OCI-LY7 (cell line): ENCODE results near the gene CNN2. TPM values are rescaled to one million over a fixed set of nuclear protein-coding genes. Genes with fewer than 3 reads are reported as not detected.

Source experiments
- BruUV-seq: library from RNA; stranded (reverse); fragments of 400-500 nt; replicated peaks from 2 replicates; lab custom pipeline; 2021; lab: Mats Ljungman, UMichigan
- CTCF ChIA-PET: fragments of 300-600 bp; sonication (Branson Sonifier 250); formaldehyde crosslinking; loops from one replicate; lab custom pipeline; 2022; ENCODE audit warnings: antibody characterized with exemption; ENCODE audit not compliant: unreplicated experiment; lab: Charles Lee
- POLR2A ChIA-PET: fragments of 300-600 bp; sonication (Branson Sonifier 250); formaldehyde crosslinking; loops from one replicate; lab custom pipeline; 2022; ENCODE audit warnings: antibody characterized with exemption; lab: Charles Lee
- DNase-seq: peaks from one replicate; pipeline ENCODE4 v3.0.0-alpha.2; 2015; ENCODE audit warnings: low spot score
- H2AFZ ChIP-seq: fragments of 200-600 bp; sonication (generic), shearing (Covaris generic); 2 replicates; pipeline ENCODE4 v1.6.1; 2014; ENCODE audit warnings: mild to moderate bottlenecking, antibody characterized with exemption, low read length, moderate library complexity
- H3K27ac ChIP-seq: fragments of 200-600 bp; sonication (generic); 2 replicates; pipeline ENCODE4 v1.5.1; 2014; ENCODE audit warnings: mixed run types, low read depth, mild to moderate bottlenecking, moderate library complexity, low read length, inconsistent platforms; ENCODE audit not compliant: poor library complexity, severe bottlenecking
- H3K36me3 ChIP-seq: fragments of 200-600 bp; sonication (generic); 2 replicates; pipeline ENCODE4 v1.6.1; 2014; ENCODE audit warnings: mild to moderate bottlenecking, antibody characterized with exemption, low read length, moderate library complexity, mixed read lengths; ENCODE audit not compliant: insufficient read depth
- H3K4me1 ChIP-seq: fragments of 200-600 bp; sonication (generic); 2 replicates; pipeline ENCODE4 v1.5.1; 2014; ENCODE audit warnings: mild to moderate bottlenecking, low read length; ENCODE audit not compliant: insufficient read depth, poor library complexity, severe bottlenecking
- H3K4me2 ChIP-seq: fragments of 200-600 bp; sonication (generic); 2 replicates; pipeline ENCODE4 v1.6.1; 2014; ENCODE audit warnings: mild to moderate bottlenecking, low read length
- H3K4me3 ChIP-seq: fragments of 200-600 bp; sonication (generic); 2 replicates; pipeline ENCODE4 v1.5.1; 2014; ENCODE audit warnings: mild to moderate bottlenecking, low read depth, low read length; ENCODE audit not compliant: poor library complexity, severe bottlenecking
- H3K79me2 ChIP-seq: fragments of 200-600 bp; sonication (generic); 2 replicates; pipeline ENCODE4 v1.6.1; 2016; ENCODE audit warnings: low read depth, mild to moderate bottlenecking, low read length, moderate library complexity, mixed read lengths; ENCODE audit not compliant: insufficient read depth
- H3K9me2 ChIP-seq: fragments of 200-600 bp; sonication (generic); 2 replicates; pipeline ENCODE4 v1.6.1; 2016; ENCODE audit warnings: mild to moderate bottlenecking, low read length, mixed read lengths; ENCODE audit not compliant: insufficient read depth
- H3K9me3 ChIP-seq: fragments of 200-600 bp; sonication (generic); 2 replicates; pipeline ENCODE4 v1.6.1; 2014; ENCODE audit warnings: mild to moderate bottlenecking, mixed run types, low read length, mixed read lengths
- H4K20me1 ChIP-seq: fragments of 200-600 bp; sonication (generic); 2 replicates; pipeline ENCODE4 v1.6.1; 2014; ENCODE audit warnings: mild to moderate bottlenecking, antibody characterized with exemption, low read length, moderate library complexity, mixed read lengths; ENCODE audit not compliant: insufficient read depth
- EZH2phosphoT487 ChIP-seq: fragments of 200-600 bp; sonication (generic); IDR thresholded peaks from 2 replicates; pipeline ENCODE4 v1.6.1; 2018; ENCODE audit warnings: low read depth, borderline replicate concordance, mild to moderate bottlenecking, mixed run types, antibody characterized with exemption, low read length, moderate library complexity, mixed read lengths
- intact Hi-C: fragments of 100-400 bp; cut with micrococcal nuclease; formaldehyde crosslinking; loops from one replicate; pipeline ENCODE4 v1.10.0; 2022; ENCODE audit not compliant: unreplicated experiment
- total RNA-seq, 2 experiments: library from RNA; depleted of rRNA in 1 of 2; stranded (reverse); fragments of >200 nt in 1 of 2; shearing (Covaris generic) in 1 of 2; gene quantifications; 2 replicates each; pipeline ENCODE4 v1.2.3, GENCODE V29; 2014 to 2022
- TF ChIP-seq, protein P1 (sequence below): fragments of 200-600 bp; sonication (generic); conservative IDR thresholded peaks from 2 replicates; pipeline ENCODE4 v1.5.1; 2014; ENCODE audit warnings: mild to moderate bottlenecking, antibody characterized with exemption, low read length, moderate library complexity, mixed read lengths

Gene CNN2
- total RNA-seq, 2 experiments from 2014 or later: 73.7 to 127 TPM

DNA sequence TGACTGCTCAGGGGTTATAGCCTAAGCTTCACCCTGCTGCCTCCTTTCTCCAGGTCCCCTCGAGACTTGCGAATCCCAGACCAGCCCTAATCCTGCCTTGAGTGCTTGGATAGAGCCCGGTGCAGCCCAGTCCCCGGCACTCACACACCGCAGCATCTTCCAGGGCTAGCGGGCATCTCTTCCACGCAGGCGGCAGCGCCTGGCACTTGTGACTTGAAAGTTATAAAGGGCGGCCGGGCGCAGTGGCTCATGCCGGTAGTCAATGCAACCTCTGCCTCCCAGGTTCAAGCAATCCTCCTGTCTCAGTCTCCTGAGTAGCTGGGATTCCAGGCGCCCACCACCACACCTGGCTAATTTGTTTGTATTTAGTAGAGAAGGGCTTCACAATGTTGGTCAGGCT lies 40.3 kb upstream of the CNN2 start:
- CTCF ChIA-PET: no interaction called here
- intact Hi-C loops: no loop called here
- POLR2A ChIA-PET: no interaction called here
- no peaks in the 10 kb centered on the region for H4K20me1 ChIP-seq
- no peak overlapping the region for H3K27ac ChIP-seq
- peaks cover 24% of the 10 kb centered on the region for H3K4me1 ChIP-seq
- no peak for TF ChIP-seq EZH2phosphoT487
- TF ChIP-seq, protein P1, sequence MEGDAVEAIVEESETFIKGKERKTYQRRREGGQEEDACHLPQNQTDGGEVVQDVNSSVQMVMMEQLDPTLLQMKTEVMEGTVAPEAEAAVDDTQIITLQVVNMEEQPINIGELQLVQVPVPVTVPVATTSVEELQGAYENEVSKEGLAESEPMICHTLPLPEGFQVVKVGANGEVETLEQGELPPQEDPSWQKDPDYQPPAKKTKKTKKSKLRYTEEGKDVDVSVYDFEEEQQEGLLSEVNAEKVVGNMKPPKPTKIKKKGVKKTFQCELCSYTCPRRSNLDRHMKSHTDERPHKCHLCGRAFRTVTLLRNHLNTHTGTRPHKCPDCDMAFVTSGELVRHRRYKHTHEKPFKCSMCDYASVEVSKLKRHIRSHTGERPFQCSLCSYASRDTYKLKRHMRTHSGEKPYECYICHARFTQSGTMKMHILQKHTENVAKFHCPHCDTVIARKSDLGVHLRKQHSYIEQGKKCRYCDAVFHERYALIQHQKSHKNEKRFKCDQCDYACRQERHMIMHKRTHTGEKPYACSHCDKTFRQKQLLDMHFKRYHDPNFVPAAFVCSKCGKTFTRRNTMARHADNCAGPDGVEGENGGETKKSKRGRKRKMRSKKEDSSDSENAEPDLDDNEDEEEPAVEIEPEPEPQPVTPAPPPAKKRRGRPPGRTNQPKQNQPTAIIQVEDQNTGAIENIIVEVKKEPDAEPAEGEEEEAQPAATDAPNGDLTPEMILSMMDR: no peak
- H3K79me2 ChIP-seq: peaks cover 9% of the 10 kb centered on the region; the same call in 1 of the 2 replicates
- no peak overlapping the region for H3K4me3 ChIP-seq
- BruUV-seq: no TSS peak
- no peak overlapping the region for H2AFZ ChIP-seq
- DNase-seq: no peak
- peaks cover 39% of the 10 kb centered on the region for H3K36me3 ChIP-seq
- no peaks in the 10 kb centered on the region for H3K9me2 ChIP-seq
- H3K9me3 ChIP-seq: no peaks in the 10 kb centered on the region
- no peak overlapping the region for H3K4me2 ChIP-seq

DNA sequence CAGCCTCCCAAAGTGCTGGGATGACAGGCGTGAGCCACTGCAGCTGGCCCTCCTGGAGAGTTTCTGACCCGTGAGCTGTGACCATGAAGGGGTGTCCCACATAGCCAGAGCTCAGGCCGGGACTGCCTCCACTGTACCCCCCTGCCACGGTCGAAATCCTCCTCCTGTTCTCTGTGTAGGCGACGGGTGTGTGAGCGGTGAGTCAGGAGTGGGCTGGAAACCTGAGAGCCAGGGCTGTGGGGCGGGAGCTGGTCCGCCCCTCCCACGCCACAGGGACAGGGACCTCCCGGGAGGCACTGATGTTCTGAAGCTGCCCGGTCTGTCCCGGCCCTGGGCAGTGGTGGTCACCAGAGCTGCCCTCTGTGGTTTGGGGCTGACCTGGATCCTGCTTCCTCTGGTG lies 38.3 kb upstream of the CNN2 start:
- Histone ChIP-seq H3K9me2 (no peaks in the 10 kb centered on the region), H3K79me2 (peaks cover 9% of the 10 kb centered on the region; the same call in 1 of the 2 replicates), H4K20me1 (no peaks in the 10 kb centered on the region), H3K9me3 (no peaks in the 10 kb centered on the region), H3K4me1 (peaks cover 21% of the 10 kb centered on the region), H3K4me3 (no peak overlapping the region), H3K4me2 (no peak overlapping the region), H3K36me3 (peaks cover 55% of the 10 kb centered on the region), H3K27ac (no peak overlapping the region), H2AFZ (no peak overlapping the region)
- ChIA-PET POLR2A (no interaction called here), CTCF (no interaction called here)
- no peak for TF ChIP-seq EZH2phosphoT487
- TF ChIP-seq, protein P1: no peak
- BruUV-seq: no TSS peak
- no peak for DNase-seq
- intact Hi-C loops: no loop called here

DNA sequence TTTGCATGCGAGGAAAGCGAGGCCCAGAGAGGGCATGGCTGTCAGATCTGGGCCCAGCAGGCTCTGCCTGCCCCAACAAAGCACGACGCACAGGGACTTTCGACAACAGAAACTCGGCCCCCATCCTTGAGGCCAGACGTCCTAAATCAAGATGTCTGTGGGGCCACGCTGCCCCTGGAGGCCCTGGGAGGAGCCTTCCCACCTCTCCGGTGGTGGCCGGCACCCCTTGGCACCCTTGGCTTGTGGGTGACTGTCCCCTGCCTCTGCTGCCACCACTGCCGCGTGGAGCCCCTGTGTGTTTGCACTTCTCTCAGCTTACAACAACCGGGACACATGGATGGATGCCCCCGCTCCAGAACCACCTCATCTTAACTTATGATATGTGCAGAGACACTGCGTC lies 37.9 kb upstream of the CNN2 start:
- no peaks in the 10 kb centered on the region for H3K9me2 ChIP-seq
- peaks cover 16% of the 10 kb centered on the region for H3K4me1 ChIP-seq
- DNase-seq: no peak
- H3K4me3 ChIP-seq: no peak overlapping the region
- H3K9me3 ChIP-seq: no peaks in the 10 kb centered on the region
- CTCF ChIA-PET: no interaction called here
- no TSS peak for BruUV-seq
- no peak overlapping the region for H3K4me2 ChIP-seq
- H3K36me3 ChIP-seq: peaks cover 58% of the 10 kb centered on the region
- TF ChIP-seq EZH2phosphoT487: no peak
- TF ChIP-seq, protein P1: no peak
- POLR2A ChIA-PET: no interaction called here
- peaks cover 9% of the 10 kb centered on the region; the same call in 1 of the 2 replicates for H3K79me2 ChIP-seq
- no peaks in the 10 kb centered on the region for H4K20me1 ChIP-seq
- H3K27ac ChIP-seq: no peak overlapping the region
- H2AFZ ChIP-seq: no peak overlapping the region
- intact Hi-C loops: no loop called here
